Measurements from ENCODE around the gene CHST1. TPM values are rescaled to one million over a fixed set of nuclear protein-coding genes. Genes with fewer than 3 reads are reported as not detected.

The CHST1 gene
- total RNA-seq, 2 experiments from 2014 or later: not detected

DNA sequence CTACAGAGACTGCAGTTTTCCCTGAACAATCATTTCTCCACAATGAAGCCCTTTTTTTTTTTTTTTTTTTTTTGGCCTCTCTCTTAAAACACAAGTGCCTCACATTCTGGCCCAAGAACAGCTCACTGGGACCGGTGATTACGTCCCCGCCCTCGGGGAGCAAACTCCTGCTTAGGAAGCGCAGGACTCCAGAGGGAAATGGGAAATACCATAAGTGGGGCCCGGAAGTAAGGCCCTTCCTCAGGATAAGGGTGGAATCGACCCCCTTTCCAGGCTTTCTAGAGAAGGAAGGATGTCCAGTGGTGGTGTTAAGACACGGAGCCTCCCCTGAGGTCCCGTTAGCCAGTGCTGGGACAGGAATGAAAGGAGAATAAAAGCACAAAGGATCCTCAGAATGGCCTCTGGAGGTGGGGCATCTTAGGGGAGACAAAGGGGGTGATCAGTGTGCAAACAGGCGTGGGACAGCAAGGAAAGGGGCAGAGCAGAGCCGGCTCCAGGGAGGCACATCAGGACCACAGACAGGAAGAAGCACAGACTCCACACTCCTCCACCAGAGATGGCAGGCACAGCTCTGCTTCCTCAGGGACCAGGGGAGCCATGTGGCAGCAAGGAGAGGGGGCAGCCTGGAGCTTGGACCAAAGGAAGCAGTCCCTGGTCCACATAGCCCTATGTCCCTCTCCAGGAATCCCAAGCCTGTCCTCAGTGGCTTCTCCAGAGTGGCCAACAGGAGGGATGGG lies 61.3 kb downstream of the CHST1 start:
- Histone ChIP-seq H3K27me3 (ENCODE audit: control insufficient read depth in 1 of 2, insufficient read depth in 2 of 2, low read length in 2 of 2) (peaks cover 10 to 22% of the 10 kb centered on the region in 2 experiments), H3K4me1 (ENCODE audit: insufficient read depth, low read length) (no peaks in the 10 kb centered on the region), H3K36me3 (ENCODE audit: insufficient read depth, low read length) (no peaks in the 10 kb centered on the region), H3K4me3 (ENCODE audit: low read length) (no peak overlapping the region), H3K9me3 (ENCODE audit: control insufficient read depth in 1 of 2, insufficient read depth in 1 of 2, low read length in 2 of 2) (peaks cover 0 to 7% of the 10 kb centered on the region in 2 experiments), H3K27ac (ENCODE audit: low read depth in 1 of 2, low read length in 2 of 2) (no peak overlapping the region)
- no peak for ATAC-seq (ENCODE audit: poor library complexity)
- peaks cover 55% of the 10 kb centered on the region for H3K27me3 Mint-ChIP-seq
- H3K4me1 Mint-ChIP-seq (ENCODE audit: low read depth): no peaks in the 10 kb centered on the region
- no peak for DNase-seq
- TF ChIP-seq CTCF (IDR thresholded peaks at IDR 0.05): no peak
- H3K9me3 Mint-ChIP-seq: no peaks in the 10 kb centered on the region
- intact Hi-C loops (cut with DNase I, micrococcal nuclease): no loop called here
- H3K36me3 Mint-ChIP-seq (ENCODE audit: low read depth): no peaks in the 10 kb centered on the region
- ChIA-PET POLR2A (no interaction called here), CTCF (interaction anchor here (0.6 kb wide), 1 partner anchor 11 kb away, joined by 3 read pairs; no protein-coding TSS in a partner anchor)
- no peak overlapping the region for H3K4me3 Mint-ChIP-seq
- no peak overlapping the region for H3K27ac Mint-ChIP-seq

- Histone ChIP-seq H3K27me3 (ENCODE audit: control insufficient read depth in 1 of 2, insufficient read depth in 2 of 2, low read length in 2 of 2) (peaks cover 6 to 10% of the 10 kb centered on the region in 2 experiments), H3K36me3 (ENCODE audit: insufficient read depth, low read length) (no peaks in the 10 kb centered on the region), H3K4me1 (ENCODE audit: insufficient read depth, low read length) (no peaks in the 10 kb centered on the region), H3K27ac (ENCODE audit: low read depth in 1 of 2, low read length in 2 of 2) (no peak overlapping the region), H3K4me3 (ENCODE audit: low read length) (no peak overlapping the region), H3K9me3 (ENCODE audit: control insufficient read depth in 1 of 2, insufficient read depth in 1 of 2, low read length in 2 of 2) (peaks cover 0 to 3% of the 10 kb centered on the region in 2 experiments)
- ChIA-PET CTCF (no interaction called here), POLR2A (no interaction called here)
- Mint-ChIP-seq H3K4me3 (no peak overlapping the region), H3K9me3 (no peaks in the 10 kb centered on the region), H3K27ac (no peak overlapping the region), H3K4me1 (ENCODE audit: low read depth) (no peaks in the 10 kb centered on the region), H3K27me3 (peaks cover 41% of the 10 kb centered on the region), H3K36me3 (ENCODE audit: low read depth) (no peaks in the 10 kb centered on the region)
- TF ChIP-seq CTCF (IDR thresholded peaks at IDR 0.05): no peak
- ATAC-seq (ENCODE audit: poor library complexity) (no peak), DNase-seq (no peak)
- intact Hi-C loops (cut with DNase I, micrococcal nuclease): no loop called here
These were observed 66.1 kb downstream of the CHST1 start for GRCh38 chr11:45599161-45599943.

Small RNAs within 50 kb of the gene (microRNA-seq; reads per million reads assigned to microRNA genes)
- not detected for gene MIR7154 (ENCODE audit: borderline microRNAs expressed, borderline replicate concordance)

Other genes with a start within 250 kb of the CHST1 start
- gene SLC35C1, start 139.5 kb upstream of the CHST1 start, total RNA-seq: 1 to 10 TPM; 4.4 to 4.9 TPM
- gene CRY2, start 181.9 kb upstream of the CHST1 start, total RNA-seq: 100 to 1,000 TPM; 248 TPM
- 1 to 10 TPM; 2.3 to 2.4 TPM for gene MAPK8IP1, start 220.0 kb upstream of the CHST1 start, total RNA-seq
- 1 to 10 TPM; 5.7 to 6.0 TPM for gene FREY1, start 241.6 kb upstream of the CHST1 start, total RNA-seq

Measured in CD4-positive, alpha-beta T cell (primary cell).